ENCODE results near the gene PHACTR4.
"Not testable (repeated sequence)": the region's sequence is repeated elsewhere in the genome, so short reads cannot be mapped to it uniquely, and the experiment has no call there.

The PHACTR4 gene

GRCh38 chr1:28371010-28371377 lies 1.5 kb downstream of the PHACTR4 start:
- no peak for DNase-seq (ENCODE audit: low spot score)

GRCh38 chr1:28373450-28373849 lies 3.9 kb downstream of the PHACTR4 start:
- DNase-seq (ENCODE audit: low spot score) = not testable (repeated sequence)

- no peak for DNase-seq (ENCODE audit: low spot score)
Observed at GRCh38 chr1:28374297-28374696, 4.8 kb downstream of the PHACTR4 start.

GRCh38 chr1:28375598-28375997 lies 6.1 kb downstream of the PHACTR4 start:
- not testable (repeated sequence) for DNase-seq (ENCODE audit: low spot score)

- not testable (repeated sequence) for DNase-seq (ENCODE audit: low spot score)
Observed at GRCh38 chr1:28376195-28376594, 6.7 kb downstream of the PHACTR4 start.

- DNase-seq (ENCODE audit: low spot score) = no peak
Observed at GRCh38 chr1:28378906-28379305, 9.4 kb downstream of the PHACTR4 start.

- DNase-seq (ENCODE audit: low spot score) = no peak
Observed at GRCh38 chr1:28380394-28380793, 10.9 kb downstream of the PHACTR4 start.

GRCh38 chr1:28383785-28384184 lies 14.2 kb downstream of the PHACTR4 start:
- not testable (repeated sequence) for DNase-seq (ENCODE audit: low spot score)

GRCh38 chr1:28392027-28392652 lies 22.6 kb downstream of the PHACTR4 start:
- DNase-seq (ENCODE audit: low spot score) = no peak

GRCh38 chr1:28394136-28394535 lies 24.6 kb downstream of the PHACTR4 start:
- no peak for DNase-seq (ENCODE audit: low spot score)

- no peak for DNase-seq (ENCODE audit: low spot score)
Observed at GRCh38 chr1:28395181-28395580, 25.6 kb downstream of the PHACTR4 start.

- no peak for DNase-seq (ENCODE audit: low spot score)
Observed at GRCh38 chr1:28401760-28402159, 32.2 kb downstream of the PHACTR4 start.

- no peak for DNase-seq (ENCODE audit: low spot score)
Observed at GRCh38 chr1:28409090-28409489, 39.5 kb downstream of the PHACTR4 start.

GRCh38 chr1:28411656-28412055 lies 42.1 kb downstream of the PHACTR4 start:
- DNase-seq (ENCODE audit: low spot score) = no peak

- no peak for DNase-seq (ENCODE audit: low spot score)
Observed at GRCh38 chr1:28412731-28413130, 43.2 kb downstream of the PHACTR4 start.

GRCh38 chr1:28416509-28417194 lies 47.1 kb downstream of the PHACTR4 start:
- DNase-seq (ENCODE audit: low spot score) = no peak

- peak; percentile 45 for DNase-seq (ENCODE audit: low spot score)
Observed at GRCh38 chr1:28417441-28417922, 47.9 kb downstream of the PHACTR4 start.

- DNase-seq (ENCODE audit: low spot score) = no peak
Observed at GRCh38 chr1:28417926-28418637, 48.5 kb downstream of the PHACTR4 start.

GRCh38 chr1:28421744-28422143 lies 52.2 kb downstream of the PHACTR4 start:
- DNase-seq (ENCODE audit: low spot score) = peak; percentile 35

- DNase-seq (ENCODE audit: low spot score) = no peak
Observed at GRCh38 chr1:28426831-28427230, 57.3 kb downstream of the PHACTR4 start.

- DNase-seq (ENCODE audit: low spot score) = no peak
Observed at GRCh38 chr1:28428012-28428411, 58.5 kb downstream of the PHACTR4 start.

GRCh38 chr1:28428990-28429520 lies 59.5 kb downstream of the PHACTR4 start:
- no peak for DNase-seq (ENCODE audit: low spot score)
